Activated T-cell treated with anti-CD3 and anti-CD28 coated beads for 24 hours (primary cell): ENCODE results near the gene PBX1.

ENCODE experiments used
- DNase-seq: peaks from one replicate; pipeline ENCODE4 v3.0.0-alpha.2; 2020; ENCODE audit warnings: low read depth

The PBX1 gene

GRCh38 chr1:164695956-164696665 is 137.1 kb downstream of the PBX1 start:
- DNase-seq, result no peak

- no peak for DNase-seq
These were observed 141.0 kb downstream of the PBX1 start for GRCh38 chr1:164699815-164700491.

GRCh38 chr1:164700683-164701082 is 141.7 kb downstream of the PBX1 start:
- no peak for DNase-seq

GRCh38 chr1:164701189-164701761 is 142.3 kb downstream of the PBX1 start:
- no peak for DNase-seq

- no peak for DNase-seq
These were observed 143.2 kb downstream of the PBX1 start for GRCh38 chr1:164702216-164702615.

- DNase-seq, result no peak
These were observed 143.7 kb downstream of the PBX1 start for GRCh38 chr1:164702664-164703063.

GRCh38 chr1:164703463-164703862 is 144.5 kb downstream of the PBX1 start:
- DNase-seq, result no peak

- no peak for DNase-seq
These were observed 145.0 kb downstream of the PBX1 start for GRCh38 chr1:164703960-164704411.

GRCh38 chr1:164704954-164705353 is 146.0 kb downstream of the PBX1 start:
- DNase-seq, result no peak

- DNase-seq, result no peak
These were observed 147.6 kb downstream of the PBX1 start for GRCh38 chr1:164706606-164706987.

GRCh38 chr1:164707868-164708331 is 148.9 kb downstream of the PBX1 start:
- no peak for DNase-seq

GRCh38 chr1:164708596-164708995 is 149.6 kb downstream of the PBX1 start:
- no peak for DNase-seq

- no peak for DNase-seq
These were observed 150.1 kb downstream of the PBX1 start for GRCh38 chr1:164709126-164709525.

- DNase-seq, result no peak
These were observed 150.7 kb downstream of the PBX1 start for GRCh38 chr1:164709541-164710278.

GRCh38 chr1:164712131-164713036 is 153.4 kb downstream of the PBX1 start:
- no peak for DNase-seq

- no peak for DNase-seq
These were observed 154.6 kb downstream of the PBX1 start for GRCh38 chr1:164713456-164714207.

- no peak for DNase-seq
These were observed 158.2 kb downstream of the PBX1 start for GRCh38 chr1:164716992-164717703.

GRCh38 chr1:164718821-164719220 is 159.8 kb downstream of the PBX1 start:
- DNase-seq, result no peak

GRCh38 chr1:164719676-164720439 is 160.9 kb downstream of the PBX1 start:
- DNase-seq, result no peak
